Measurements from ENCODE around the gene NAV2. TPM values are rescaled to one million over a fixed set of nuclear protein-coding genes. Genes with fewer than 3 reads are reported as not detected.

The NAV2 gene
- total RNA-seq, 1 experiment from 2014 or later, result 46.3 TPM

DNA sequence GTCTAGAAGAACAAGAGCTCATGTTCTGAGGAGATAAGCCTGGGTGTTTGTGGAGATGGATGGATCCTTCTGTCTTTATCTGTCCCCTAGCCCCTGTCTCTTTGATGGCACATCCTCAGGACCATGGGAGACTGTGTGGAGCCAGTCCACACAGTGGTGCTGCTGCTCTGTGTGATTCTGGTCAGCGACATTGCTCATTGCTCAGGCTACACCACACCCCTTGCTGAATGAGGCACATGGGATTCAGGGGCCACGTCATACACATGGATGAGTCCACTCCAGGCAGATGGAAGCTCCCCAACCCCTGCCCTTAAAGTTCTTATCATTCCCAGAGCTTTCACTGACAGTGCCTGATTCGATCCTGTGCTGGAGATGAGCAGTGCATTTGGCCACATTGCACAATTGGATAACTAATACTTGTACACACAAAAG, 222.2 kb downstream of the NAV2 start:
- Histone ChIP-seq H3K23me2 (ENCODE audit: insufficient read length, low read depth, low read length, poor library complexity, severe bottlenecking) (no peaks in the 10 kb centered on the region), H4K8ac (replicated peaks; ENCODE audit: insufficient read length, low read depth, low read length) (no peak overlapping the region), H3K27ac (ENCODE audit: insufficient read length, low read depth, low read length) (no peak overlapping the region), H3K79me2 (ENCODE audit: insufficient read depth, low read length) (no peaks in the 10 kb centered on the region), H3K18ac (ENCODE audit: insufficient read length, low read depth, low read length) (no peak overlapping the region), H4K5ac (ENCODE audit: insufficient read length, low read depth, low read length) (no peak overlapping the region), H2BK15ac (ENCODE audit: low read depth, low read length) (no peak overlapping the region), H3K9me3 (ENCODE audit: control insufficient read depth, low read depth, low read length) (no peaks in the 10 kb centered on the region), H3K4me2 (ENCODE audit: insufficient read depth, insufficient read length, low read length) (no peak overlapping the region), H2BK20ac (ENCODE audit: low read depth, low read length, poor library complexity, severe bottlenecking) (no peak overlapping the region), H3K27me3 (ENCODE audit: insufficient read depth, low read length) (no peaks in the 10 kb centered on the region), H2BK12ac (ENCODE audit: insufficient read length, low read depth, low read length) (no peak overlapping the region), H2AK5ac (ENCODE audit: insufficient read length, low read length) (no peak overlapping the region), H3K14ac (ENCODE audit: insufficient read depth, low read length) (no peak overlapping the region), H4K20me1 (ENCODE audit: control insufficient read depth, insufficient read depth, insufficient read length) (no peaks in the 10 kb centered on the region), H4K91ac (ENCODE audit: insufficient read length, low read depth, low read length) (no peak overlapping the region), H3K79me1 (ENCODE audit: insufficient read depth, low read depth, low read length, poor library complexity, severe bottlenecking) (no peaks in the 10 kb centered on the region), H2BK120ac (ENCODE audit: low read depth, low read length, poor library complexity, severe bottlenecking) (no peak overlapping the region), H3T11ph (ENCODE audit: low read length) (no peak overlapping the region), H3K56ac (ENCODE audit: insufficient read length, low read depth, low read length) (no peak overlapping the region), H3K4ac (ENCODE audit: low read depth, low read length) (no peak overlapping the region), H2AFZ (ENCODE audit: low read length) (no peak overlapping the region), H2BK5ac (ENCODE audit: insufficient read length, low read length) (no peak overlapping the region), H3K23ac (ENCODE audit: insufficient read length, low read depth, low read length) (no peak overlapping the region), H3K4me1 (ENCODE audit: insufficient read depth, low read length) (peaks cover 3% of the 10 kb centered on the region; the same call in 1 of the 2 replicates), H3K9ac (ENCODE audit: extremely low read depth, insufficient read length, low read length) (no peak overlapping the region)
- Mint-ChIP-seq H3K9me3 (no peaks in the 10 kb centered on the region), H3K27me3 (ENCODE audit: low read depth) (no peaks in the 10 kb centered on the region), H3K27ac (peak overlapping the region; percentile 9 to 64 (median 13); a peak in 4 of 7 replicates), H3K36me3 (ENCODE audit: insufficient read depth in 1 of 3, low read depth in 3 of 3) (peaks cover 11 to 28% (median 24%) of the 10 kb centered on the region in 3 experiments; a peak in 6 of 7 replicates), H3K4me3 (no peak overlapping the region), H3K4me1 (peaks cover 11 to 18% of the 10 kb centered on the region in 2 experiments)
- no peak for DNase-seq
- no CpG with 5 or more reads among the region's 3 CpGs for WGBS (ENCODE audit: extremely low coverage, insufficient read length, low lambda C conversion rate)
- TF ChIP-seq CTCF (conservative IDR thresholded peaks at IDR 0.05), result no peak
